Muscle layer of colon (tissue), 2 donors: ENCODE results near the gene SLC5A10.
"Not testable (repeated sequence)": the region's sequence is repeated elsewhere in the genome, so short reads cannot be mapped to it uniquely, and the experiment has no call there.

Source experiments
- H3K27ac ChIP-seq: one replicate; pipeline ENCODE4 v1.7.0; 2013; ENCODE audit warnings: low read depth, mild to moderate bottlenecking, low read length, moderate library complexity
- H3K27me3 ChIP-seq, 2 donors: one replicate each; pipeline ENCODE4 v1.7.0; 2013; ENCODE audit warnings: low read length in 2 of 2, mild to moderate bottlenecking in 2 of 2; ENCODE audit not compliant: insufficient read depth in 2 of 2, control insufficient read depth in 1 of 2
- H3K36me3 ChIP-seq: one replicate; pipeline ENCODE4 v1.7.0; 2013; ENCODE audit warnings: mild to moderate bottlenecking, low read length; ENCODE audit not compliant: insufficient read depth
- H3K4me1 ChIP-seq: one replicate; pipeline ENCODE4 v1.7.0; 2013; ENCODE audit warnings: mild to moderate bottlenecking, low read length; ENCODE audit not compliant: insufficient read depth
- H3K4me3 ChIP-seq, 2 donors: one replicate each; pipeline ENCODE4 v1.7.0; 2013; ENCODE audit warnings: low read length in 2 of 2, low read depth in 1 of 2, mild to moderate bottlenecking in 1 of 2, moderate library complexity in 1 of 2
- H3K9ac ChIP-seq: one replicate; pipeline ENCODE4 v1.7.0; 2013; ENCODE audit warnings: low read length
- H3K9me3 ChIP-seq: one replicate; pipeline ENCODE4 v1.7.0; 2013; ENCODE audit warnings: mild to moderate bottlenecking, low read length
- donor health status: abdominal sarcoma.
- donor health status: Adenocarcinoma of cecum.

SLC5A10 gene

DNA sequence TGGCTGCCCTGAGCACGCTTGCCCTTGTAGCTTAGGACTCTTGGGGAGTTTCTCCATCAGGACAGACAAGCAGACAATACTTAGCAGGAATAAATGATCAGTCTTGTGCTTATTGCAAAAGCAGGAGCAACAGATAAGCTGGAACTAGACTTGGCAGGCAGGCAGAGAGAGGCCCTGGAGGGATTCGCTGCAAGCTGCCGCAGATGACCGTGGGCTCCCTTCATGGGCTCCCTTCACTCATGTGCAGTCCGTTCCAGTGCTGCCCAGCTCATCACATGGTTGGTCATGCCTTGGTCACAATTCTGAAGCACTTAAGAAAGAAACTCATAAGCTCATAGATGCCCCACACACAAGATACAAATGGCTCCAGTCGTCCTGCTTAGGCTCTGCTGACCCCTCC, 2.4 kb upstream of the SLC5A10 start:
- Histone ChIP-seq H3K9ac (no peak overlapping the region), H3K27ac (no peak overlapping the region), H3K4me1 (no peaks in the 10 kb centered on the region), H3K9me3 (no peaks in the 10 kb centered on the region), H3K4me3 (no peak overlapping the region), H3K36me3 (no peaks in the 10 kb centered on the region), H3K27me3 (no peaks in the 10 kb centered on the region)

DNA sequence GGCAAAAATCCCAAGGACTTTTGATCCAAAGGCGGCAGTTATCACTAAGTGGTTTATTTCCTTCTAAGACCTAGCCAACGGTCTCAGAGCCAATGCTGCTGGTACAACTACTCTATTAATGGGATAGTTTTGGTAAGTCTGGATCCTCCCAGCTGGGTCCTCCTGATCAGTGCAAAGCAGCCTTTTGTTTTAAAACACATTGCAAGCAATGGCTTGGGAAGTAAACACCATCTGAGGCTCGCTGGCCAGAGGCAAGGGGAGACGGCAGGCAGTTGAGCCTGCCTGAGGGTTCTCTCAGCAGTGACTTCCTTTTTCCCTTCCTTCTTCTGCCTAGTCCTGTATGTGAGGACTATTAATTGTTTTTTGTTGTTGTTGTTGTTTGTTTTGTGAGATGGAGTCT, 1.6 kb upstream of the SLC5A10 start:
- Histone ChIP-seq H3K36me3 (no peaks in the 10 kb centered on the region), H3K9ac (no peak overlapping the region), H3K4me1 (no peaks in the 10 kb centered on the region), H3K9me3 (no peaks in the 10 kb centered on the region), H3K27me3 (no peaks in the 10 kb centered on the region), H3K4me3 (no peak overlapping the region), H3K27ac (no peak overlapping the region)

DNA sequence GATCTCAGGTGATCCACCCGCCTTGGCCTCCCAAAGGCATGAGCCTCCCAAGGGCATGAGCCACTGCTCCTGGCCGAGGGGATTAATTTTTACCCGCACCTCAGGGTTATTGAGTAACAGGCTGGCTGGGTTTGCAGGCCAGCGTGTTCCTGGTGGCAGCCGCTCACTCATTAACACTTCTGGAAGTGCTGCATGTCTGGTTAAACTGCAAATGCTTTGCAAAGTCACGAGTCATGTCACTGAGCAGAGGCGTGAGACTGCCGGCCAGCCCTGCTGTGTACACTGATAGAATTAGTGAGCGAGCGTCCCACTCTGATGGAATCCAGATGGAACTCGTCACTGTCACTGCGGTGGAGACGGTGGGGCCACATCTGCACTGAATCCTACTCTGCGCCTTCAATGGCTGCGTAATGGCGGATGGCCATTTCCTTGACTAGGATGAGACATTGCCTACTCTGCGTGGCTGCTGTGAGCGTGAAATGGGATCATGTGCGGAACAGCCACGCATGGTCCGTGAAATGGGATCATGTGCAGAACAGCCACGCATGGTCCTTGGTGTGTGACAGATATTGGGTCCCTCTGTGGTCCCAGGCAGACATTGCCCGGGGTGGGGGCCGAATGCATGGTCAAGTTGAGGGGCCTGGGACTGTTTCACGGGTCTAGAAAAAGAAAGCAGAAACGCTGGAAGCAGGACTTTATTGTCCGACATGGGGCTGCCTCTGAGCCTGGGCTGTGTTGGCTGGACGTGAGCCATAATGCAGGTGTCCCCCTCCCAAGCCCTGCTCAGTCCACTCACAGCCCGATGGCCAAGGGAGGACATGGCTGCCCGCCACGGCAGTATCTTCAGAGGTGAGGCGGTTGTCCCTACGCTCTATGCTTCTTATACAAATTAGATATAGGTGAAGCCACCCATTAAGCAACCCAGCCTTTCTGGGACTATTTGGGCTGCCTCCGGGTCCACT, 740 bp upstream of the SLC5A10 start:
- Histone ChIP-seq H3K9me3 (no peaks in the 10 kb centered on the region), H3K4me3 (no peak overlapping the region), H3K36me3 (no peaks in the 10 kb centered on the region), H3K4me1 (no peaks in the 10 kb centered on the region), H3K27ac (no peak overlapping the region), H3K27me3 (no peaks in the 10 kb centered on the region), H3K9ac (no peak overlapping the region)

DNA sequence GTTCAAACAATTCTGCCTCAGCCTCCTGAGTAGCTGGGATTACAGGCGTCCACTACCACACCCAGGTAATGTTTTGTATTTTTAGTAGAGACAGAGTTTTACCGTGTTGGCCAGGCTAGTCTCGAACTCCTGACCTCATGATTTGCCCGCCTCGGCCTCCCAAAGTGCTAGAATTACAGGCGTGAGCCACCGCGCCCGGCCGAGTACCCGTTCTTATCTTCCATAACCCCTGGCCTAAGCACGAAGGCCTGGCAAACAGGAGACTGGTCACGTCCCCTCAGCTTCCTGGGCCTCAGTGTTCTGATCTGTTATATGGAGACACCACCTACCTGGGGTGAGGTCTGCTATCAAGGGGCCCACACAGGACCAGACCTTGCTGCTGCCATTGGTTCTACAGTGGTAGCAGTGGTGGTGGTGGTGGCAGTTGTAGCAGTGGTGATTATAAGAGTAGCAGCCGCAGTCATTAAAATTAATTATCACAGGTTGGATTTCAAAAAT, 1.3 kb downstream of the SLC5A10 start:
- H3K9me3 ChIP-seq, result no peaks in the 10 kb centered on the region
- H3K9ac ChIP-seq, result no peak overlapping the region
- no peak overlapping the region for H3K27ac ChIP-seq
- no peaks in the 10 kb centered on the region for H3K27me3 ChIP-seq
- H3K36me3 ChIP-seq, result no peaks in the 10 kb centered on the region
- no peaks in the 10 kb centered on the region for H3K4me1 ChIP-seq
- H3K4me3 ChIP-seq, result no peak overlapping the region

DNA sequence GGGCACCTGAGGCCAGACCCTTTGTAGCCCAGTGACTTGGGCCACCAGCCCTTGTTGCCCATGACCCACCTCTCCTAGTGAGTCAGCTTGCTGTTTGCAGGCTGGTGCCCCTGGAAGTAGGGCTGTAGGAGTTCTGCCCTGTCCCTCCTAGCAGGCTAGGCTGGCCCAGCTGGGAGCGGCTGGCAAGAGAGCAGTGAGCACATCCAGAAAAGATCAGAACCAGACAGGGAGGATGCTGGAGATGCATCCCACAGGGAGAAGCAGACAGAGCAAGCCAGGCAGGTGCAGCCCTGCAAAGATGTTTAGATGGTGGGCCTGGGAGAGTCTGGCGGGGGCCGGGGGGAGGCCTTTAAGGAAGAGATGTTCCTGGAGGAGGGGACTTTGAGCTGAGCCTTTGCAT, 2.4 kb downstream of the SLC5A10 start:
- H3K9me3 ChIP-seq, result no peaks in the 10 kb centered on the region
- H3K27ac ChIP-seq, result no peak overlapping the region
- H3K9ac ChIP-seq, result no peak overlapping the region
- no peaks in the 10 kb centered on the region for H3K4me1 ChIP-seq
- no peaks in the 10 kb centered on the region for H3K36me3 ChIP-seq
- H3K27me3 ChIP-seq, result no peaks in the 10 kb centered on the region
- no peak overlapping the region for H3K4me3 ChIP-seq

DNA sequence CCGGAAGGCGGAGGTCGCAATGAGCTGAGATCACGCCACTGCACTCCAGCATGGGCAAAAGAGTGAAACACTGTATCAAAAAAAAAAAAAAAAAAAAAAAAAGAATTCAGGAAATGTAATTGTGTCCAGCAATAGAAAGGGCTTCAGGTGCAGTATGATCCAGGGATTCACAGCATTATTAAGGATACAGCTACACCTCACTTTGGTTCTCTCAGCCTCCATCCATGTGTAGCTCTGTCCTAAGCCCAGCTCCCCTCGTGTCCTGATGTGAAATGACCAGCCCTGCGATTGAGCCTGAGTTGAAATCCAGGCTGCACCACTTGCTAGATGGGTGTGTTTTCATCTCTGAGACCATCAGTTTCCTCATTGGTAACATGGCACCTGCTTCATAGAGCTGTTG, 3.0 kb downstream of the SLC5A10 start:
- H3K4me3 ChIP-seq, result no peak overlapping the region

DNA sequence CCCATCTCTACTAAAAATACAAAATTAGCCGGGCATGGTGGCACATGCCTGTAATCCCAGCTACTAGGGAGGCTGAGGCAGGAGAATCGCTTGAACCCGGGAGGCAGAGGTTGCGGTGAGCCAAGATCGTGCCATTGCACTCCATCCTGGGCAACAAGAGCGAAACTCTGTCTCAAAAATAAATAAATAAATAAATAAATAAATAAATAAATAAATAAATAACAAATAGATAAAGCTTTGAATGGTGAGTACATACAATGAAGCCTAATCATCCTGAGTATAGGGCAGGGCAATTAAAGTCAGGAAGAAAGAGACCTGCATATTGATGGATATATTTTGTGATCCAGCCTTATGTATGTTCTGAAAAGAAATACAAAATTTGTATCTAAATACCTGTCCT, 4.1 kb downstream of the SLC5A10 start:
- not testable (repeated sequence) for H3K9me3 ChIP-seq, H3K27ac ChIP-seq, H3K4me3 ChIP-seq, H3K4me1 ChIP-seq, H3K36me3 ChIP-seq, H3K9ac ChIP-seq, H3K27me3 ChIP-seq

More for the DNA sequence above, 3.0 kb downstream of the SLC5A10 start:
- Histone ChIP-seq H3K36me3 (no peaks in the 10 kb centered on the region), H3K27me3 (no peaks in the 10 kb centered on the region), H3K9me3 (no peaks in the 10 kb centered on the region), H3K9ac (no peak overlapping the region), H3K27ac (no peak overlapping the region), H3K4me1 (no peaks in the 10 kb centered on the region)

DNA sequence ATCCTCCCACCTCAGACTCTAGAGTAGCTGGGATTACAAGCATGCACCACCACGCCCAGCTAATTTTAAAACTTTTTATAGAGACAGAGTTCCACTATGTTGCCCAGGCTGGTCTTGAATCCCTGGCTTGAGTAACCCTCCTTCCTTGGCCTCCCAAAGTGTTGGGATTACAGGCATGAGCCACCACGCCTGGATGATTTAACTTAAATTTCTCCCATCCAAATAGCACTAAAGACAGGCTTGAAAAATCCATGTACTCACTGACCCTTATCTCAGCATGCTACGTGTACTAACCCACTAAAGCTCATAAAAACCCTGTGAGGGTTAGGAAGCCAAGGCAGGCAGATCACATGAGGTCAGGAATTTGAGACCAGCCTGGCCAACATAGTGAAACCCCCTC, 4.6 kb downstream of the SLC5A10 start:
- Histone ChIP-seq H3K4me1 (peaks cover 6% of the 10 kb centered on the region), H3K9ac (no peak overlapping the region), H3K27me3 (no peaks in the 10 kb centered on the region), H3K27ac (no peak overlapping the region), H3K36me3 (no peaks in the 10 kb centered on the region), H3K4me3 (no peak overlapping the region), H3K9me3 (no peaks in the 10 kb centered on the region)

DNA sequence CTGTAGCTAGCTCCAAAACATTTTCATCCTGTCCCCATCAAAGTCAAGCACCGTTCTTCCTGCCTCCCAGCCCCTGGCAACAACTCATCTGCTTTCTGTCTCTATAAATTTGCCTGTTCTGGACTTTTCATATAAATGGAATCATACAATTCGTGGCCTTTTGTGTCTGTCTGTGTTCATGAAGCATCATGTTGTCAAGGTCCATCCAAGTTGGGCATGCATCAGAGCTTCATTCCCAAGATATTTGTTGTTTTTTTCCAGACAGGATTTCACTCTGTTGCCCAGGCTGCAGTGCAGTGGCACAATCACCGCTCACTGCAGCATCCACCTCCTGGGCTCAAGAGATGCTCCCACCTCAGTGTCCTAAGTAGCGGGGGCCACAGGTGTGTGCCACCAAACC, 5.9 kb downstream of the SLC5A10 start:
- H3K27me3 ChIP-seq, result no peaks in the 10 kb centered on the region
- H3K9me3 ChIP-seq, result no peaks in the 10 kb centered on the region
- H3K9ac ChIP-seq, result no peak overlapping the region
- no peak overlapping the region for H3K4me3 ChIP-seq
- H3K4me1 ChIP-seq, result peaks cover 12% of the 10 kb centered on the region
- no peak overlapping the region for H3K27ac ChIP-seq
- no peaks in the 10 kb centered on the region for H3K36me3 ChIP-seq

DNA sequence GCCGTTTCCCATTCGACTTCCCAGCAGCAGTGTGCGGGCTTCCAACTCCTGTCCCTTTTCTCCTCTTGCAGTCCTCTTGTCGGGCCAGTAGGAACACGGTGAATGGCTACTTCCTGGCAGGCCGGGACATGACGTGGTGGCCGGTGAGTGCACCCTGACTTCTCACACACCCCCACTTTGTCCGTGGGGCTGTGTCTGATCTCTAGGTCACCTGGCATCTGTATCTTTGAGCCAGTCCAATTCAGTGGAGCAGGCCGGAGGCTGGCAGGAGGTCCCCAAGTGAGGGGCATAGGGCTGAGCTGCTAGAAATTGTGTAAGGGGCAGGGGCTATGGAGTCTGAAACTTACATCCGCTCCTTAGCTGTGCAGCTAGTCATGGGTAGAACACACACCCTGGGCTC, 6.6 kb downstream of the SLC5A10 start:
- Histone ChIP-seq H3K4me3 (no peak overlapping the region), H3K27me3 (no peaks in the 10 kb centered on the region), H3K9me3 (no peaks in the 10 kb centered on the region), H3K36me3 (no peaks in the 10 kb centered on the region), H3K4me1 (peaks cover 12% of the 10 kb centered on the region), H3K9ac (no peak overlapping the region), H3K27ac (no peak overlapping the region)

DNA sequence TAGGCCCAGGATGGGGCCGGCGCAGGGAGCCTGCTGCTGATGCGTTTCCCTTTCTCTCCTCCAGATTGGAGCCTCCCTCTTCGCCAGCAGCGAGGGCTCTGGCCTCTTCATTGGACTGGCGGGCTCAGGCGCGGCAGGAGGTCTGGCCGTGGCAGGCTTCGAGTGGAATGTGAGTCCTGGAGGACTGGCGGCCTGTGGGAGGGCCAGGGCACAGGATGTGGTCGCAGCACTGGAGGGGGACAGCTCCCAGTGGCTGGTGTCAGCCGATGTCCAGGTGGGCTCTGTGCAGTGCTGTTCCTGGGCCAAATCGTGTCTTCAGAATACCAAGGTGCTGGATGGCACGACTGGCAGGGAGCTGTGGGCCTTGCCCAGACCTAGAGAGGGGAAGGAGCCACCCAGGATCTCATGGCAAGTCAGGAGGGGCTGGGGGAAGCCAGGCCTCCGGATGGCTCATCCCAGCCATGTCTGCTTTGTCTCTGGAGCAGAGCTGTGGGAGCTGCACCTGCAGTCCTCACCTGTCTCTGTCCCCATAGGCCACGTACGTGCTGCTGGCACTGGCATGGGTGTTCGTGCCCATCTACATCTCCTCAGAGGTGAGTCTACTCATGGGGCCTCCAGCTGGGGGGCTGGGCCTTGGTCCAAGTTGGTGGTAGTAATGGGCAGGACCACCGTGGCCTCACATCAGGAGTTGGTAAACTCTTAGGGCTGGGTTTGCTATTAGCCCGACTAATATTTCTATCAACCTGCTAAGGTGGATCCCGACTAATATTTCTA, 7.3 kb downstream of the SLC5A10 start:
- Histone ChIP-seq H3K36me3 (no peaks in the 10 kb centered on the region), H3K4me1 (peaks cover 12% of the 10 kb centered on the region), H3K4me3 (no peak overlapping the region), H3K9ac (no peak overlapping the region), H3K27me3 (no peaks in the 10 kb centered on the region), H3K27ac (no peak overlapping the region), H3K9me3 (no peaks in the 10 kb centered on the region)
